Measurements from ENCODE around the gene TBX2.
A peak's percentile ranks its signal among the peaks of the same experiment; 100 is the strongest.

Gene TBX2

DNA sequence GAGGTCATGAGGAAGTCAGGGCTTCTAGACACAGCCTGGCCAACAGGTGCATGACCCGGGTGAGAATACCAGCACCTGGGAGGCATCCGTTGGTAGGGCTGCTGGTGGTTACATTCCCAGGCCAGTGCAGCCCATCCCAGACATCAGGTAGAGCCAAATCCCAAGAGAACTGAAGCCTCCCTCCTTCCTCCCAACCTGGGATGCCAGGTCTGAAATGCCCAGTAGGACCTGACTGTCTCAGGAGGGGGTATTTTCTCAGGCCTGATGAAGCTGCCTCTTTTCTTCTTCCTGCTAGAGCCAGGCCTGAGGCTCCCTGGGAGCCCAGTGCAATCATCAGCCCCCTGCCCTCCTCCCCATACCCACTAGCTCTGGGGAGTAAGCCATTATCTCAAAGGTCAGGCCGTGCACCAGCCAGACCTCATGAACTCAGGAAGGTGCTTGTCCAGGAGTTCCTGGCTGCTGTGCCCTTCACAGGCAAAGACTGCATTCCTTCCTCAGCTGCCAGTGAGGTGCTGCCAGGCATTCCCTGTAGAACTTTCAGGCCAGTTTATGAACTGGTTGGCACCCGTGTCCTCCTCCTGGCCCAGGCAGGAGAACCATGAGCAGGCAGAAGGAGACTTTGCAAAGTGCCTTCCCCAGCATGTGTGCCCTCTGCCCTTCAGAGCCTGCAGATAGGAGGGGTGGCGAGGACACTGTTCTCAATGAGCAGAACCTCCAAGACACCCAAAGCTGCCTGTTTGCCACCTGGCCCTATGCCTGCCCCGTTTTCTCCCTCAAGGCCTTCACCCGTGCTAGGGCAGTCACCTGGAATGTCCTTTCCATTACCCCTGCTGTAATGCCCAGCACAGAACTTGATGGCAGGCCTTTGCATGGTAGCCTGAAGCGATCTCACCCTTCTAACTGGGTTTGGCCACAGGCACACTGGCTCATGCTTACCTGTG lies 7.6 kb downstream of the TBX2 start:
- TF ChIP-seq Cebpa-rat (IDR thresholded peaks at IDR 0.05), result no peak
- Histone ChIP-seq H4K20me1 (peaks cover 79% of the 10 kb centered on the region), H3K9me3 (no peaks in the 10 kb centered on the region; the same call in 1 of the 2 replicates), H3K4me3 (no peak overlapping the region), H3K36me3 (no peaks in the 10 kb centered on the region), H3K4me2 (no peak overlapping the region), H3K27me3 (peaks cover 100% of the 10 kb centered on the region), H3K27ac (no peak overlapping the region), H3K9ac (no peak overlapping the region), H3K4me1 (peaks cover 54% of the 10 kb centered on the region)

DNA sequence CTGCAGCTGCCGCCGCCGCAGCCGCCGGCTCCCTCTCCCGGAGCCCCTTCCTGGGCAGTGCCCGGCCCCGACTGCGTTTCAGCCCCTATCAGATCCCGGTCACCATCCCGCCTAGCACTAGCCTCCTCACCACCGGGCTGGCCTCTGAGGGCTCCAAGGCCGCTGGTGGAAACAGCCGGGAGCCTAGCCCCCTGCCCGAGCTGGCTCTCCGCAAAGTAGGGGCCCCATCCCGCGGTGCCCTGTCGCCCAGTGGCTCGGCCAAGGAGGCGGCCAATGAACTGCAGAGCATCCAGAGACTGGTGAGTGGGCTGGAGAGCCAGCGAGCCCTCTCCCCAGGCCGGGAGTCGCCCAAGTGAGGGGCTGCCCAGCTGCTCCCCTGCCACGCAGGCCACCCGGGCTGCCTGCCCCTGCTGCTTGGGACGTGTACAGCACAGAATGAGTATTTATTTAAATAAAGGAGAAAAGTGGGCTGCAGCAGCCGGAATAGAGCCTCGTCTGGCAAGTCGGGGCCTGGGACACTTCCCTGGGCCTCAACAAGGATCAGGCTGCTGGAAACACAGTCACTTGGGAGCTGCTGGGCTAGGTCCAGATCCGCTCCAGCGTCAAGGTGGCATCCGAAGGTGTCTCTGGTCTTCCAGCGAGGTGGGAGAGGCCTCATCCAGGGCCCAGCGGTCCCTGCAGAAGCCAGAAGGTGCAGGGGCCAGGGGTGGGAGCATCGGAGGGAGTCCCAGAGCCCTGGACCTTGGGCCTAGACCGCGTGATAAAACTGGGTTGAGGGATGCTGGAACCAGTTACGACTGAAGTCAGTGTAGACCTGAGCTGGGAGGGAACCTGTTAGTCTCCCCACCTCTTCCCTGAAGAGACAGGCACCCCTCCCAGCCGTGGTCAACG lies 8.8 kb downstream of the TBX2 start:
- H3K4me1 ChIP-seq, result peaks cover 54% of the 10 kb centered on the region
- H3K27me3 ChIP-seq, result peaks cover 100% of the 10 kb centered on the region
- no peak for TF ChIP-seq Cebpa-rat (IDR thresholded peaks at IDR 0.05)
- H3K27ac ChIP-seq, result no peak overlapping the region
- H3K4me3 ChIP-seq, result peak overlapping the region; percentile 67
- peaks cover 67% of the 10 kb centered on the region for H4K20me1 ChIP-seq
- H3K9ac ChIP-seq, result no peak overlapping the region
- peak overlapping the region; percentile 97 for H3K4me2 ChIP-seq
- H3K9me3 ChIP-seq, result no peaks in the 10 kb centered on the region; the same call in 1 of the 2 replicates
- no peaks in the 10 kb centered on the region for H3K36me3 ChIP-seq

DNA sequence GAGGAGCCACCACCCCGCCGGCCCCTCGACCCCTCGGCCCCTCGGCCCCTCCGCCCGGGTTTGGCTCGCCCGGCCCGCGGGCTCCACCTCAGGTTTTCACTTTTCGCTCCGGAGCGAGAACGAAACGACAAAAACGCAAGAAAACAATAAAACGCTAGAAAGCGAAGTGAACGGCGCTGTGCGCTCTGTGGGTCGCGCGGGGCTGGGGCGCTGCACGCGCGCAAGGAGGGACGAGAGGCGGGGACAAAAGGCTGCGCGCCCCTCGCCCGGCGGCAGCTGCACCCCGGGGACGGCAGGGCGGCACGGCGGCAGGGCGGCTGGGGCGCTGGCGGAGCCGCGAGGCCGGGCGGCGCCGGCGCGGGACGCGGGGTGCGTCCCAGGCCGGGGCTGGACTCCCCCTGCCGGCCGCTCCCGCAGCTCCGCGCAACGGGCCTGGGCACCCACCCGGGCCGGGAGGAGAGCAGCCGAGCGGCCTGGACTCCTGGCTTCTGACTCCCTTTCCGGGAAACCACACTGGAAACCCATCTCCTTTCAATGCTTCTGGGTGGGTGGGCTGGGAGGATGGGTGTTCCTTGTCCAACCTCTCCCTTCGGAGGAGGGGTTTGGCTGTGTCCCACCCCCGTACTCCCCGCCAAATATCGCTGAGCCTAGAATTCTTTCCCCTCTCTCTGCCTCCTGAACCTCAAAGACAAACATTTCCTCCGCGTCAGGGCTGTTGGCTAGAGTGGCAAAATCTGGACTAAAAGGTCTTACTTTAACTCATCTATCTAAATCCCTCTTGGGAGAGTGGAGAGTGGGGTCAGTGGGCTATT lies 9.9 kb downstream of the TBX2 start:
- Histone ChIP-seq H3K27ac (no peak overlapping the region), H3K27me3 (peaks cover 94% of the 10 kb centered on the region), H3K4me1 (peaks cover 45% of the 10 kb centered on the region), H3K9ac (no peak overlapping the region), H4K20me1 (peaks cover 56% of the 10 kb centered on the region), H3K4me3 (peak overlapping the region; percentile 68), H3K4me2 (peak overlapping the region; percentile 97), H3K36me3 (no peaks in the 10 kb centered on the region), H3K9me3 (no peaks in the 10 kb centered on the region; the same call in 1 of the 2 replicates)
- TF ChIP-seq Cebpa-rat (IDR thresholded peaks at IDR 0.05), result no peak

- Histone ChIP-seq H3K27me3 (peaks cover 90% of the 10 kb centered on the region), H3K4me2 (peak overlapping the region; percentile 97), H3K9me3 (no peaks in the 10 kb centered on the region; the same call in 1 of the 2 replicates), H4K20me1 (peaks cover 47% of the 10 kb centered on the region), H3K4me3 (peak overlapping the region; percentile 68), H3K36me3 (no peaks in the 10 kb centered on the region), H3K27ac (no peak overlapping the region), H3K4me1 (peaks cover 36% of the 10 kb centered on the region), H3K9ac (no peak overlapping the region)
- TF ChIP-seq Cebpa-rat (IDR thresholded peaks at IDR 0.05), result no peak
These were observed 10.7 kb downstream of the TBX2 start for GRCh38 chr17:61410141-61411010.

DNA sequence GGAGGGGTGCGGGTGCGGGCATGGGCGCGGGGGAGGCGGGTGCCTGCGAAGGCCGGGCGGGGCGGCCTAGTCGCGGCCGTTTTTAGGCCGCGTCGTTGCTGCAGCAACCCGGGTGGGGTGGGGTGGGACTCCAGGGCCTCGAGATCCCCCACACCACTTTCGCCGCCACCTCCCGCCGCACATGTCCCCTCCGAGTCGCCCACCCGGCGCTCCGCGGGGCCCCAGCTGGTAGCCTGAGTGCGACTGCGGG lies 11.3 kb downstream of the TBX2 start:
- Histone ChIP-seq H4K20me1 (peaks cover 42% of the 10 kb centered on the region), H3K4me2 (peak overlapping the region; percentile 97), H3K27me3 (peaks cover 84% of the 10 kb centered on the region), H3K9me3 (no peaks in the 10 kb centered on the region; the same call in 1 of the 2 replicates), H3K9ac (0 out of 2 replicates have a peak overlapping the region, but pooled peaks have one; percentile 5), H3K4me3 (peak overlapping the region; percentile 68), H3K36me3 (no peaks in the 10 kb centered on the region), H3K4me1 (peaks cover 38% of the 10 kb centered on the region), H3K27ac (0 out of 2 replicates have a peak overlapping the region, but pooled peaks have one; percentile 0)
- no peak for TF ChIP-seq Cebpa-rat (IDR thresholded peaks at IDR 0.05)

GRCh38 chr17:61411261-61412142 lies 11.9 kb downstream of the TBX2 start:
- Histone ChIP-seq H4K20me1 (peaks cover 37% of the 10 kb centered on the region), H3K27ac (0 out of 2 replicates have a peak overlapping the region, but pooled peaks have one; percentile 0), H3K4me1 (peaks cover 43% of the 10 kb centered on the region), H3K27me3 (peaks cover 79% of the 10 kb centered on the region), H3K36me3 (no peaks in the 10 kb centered on the region), H3K9me3 (no peaks in the 10 kb centered on the region; the same call in 1 of the 2 replicates), H3K9ac (peak overlapping the region; percentile 36; the same call in 1 of the 2 replicates), H3K4me2 (peak overlapping the region; percentile 97), H3K4me3 (peak overlapping the region; percentile 68)
- TF ChIP-seq Cebpa-rat (IDR thresholded peaks at IDR 0.05), result no peak

GRCh38 chr17:61412143-61412859 lies 12.7 kb downstream of the TBX2 start:
- TF ChIP-seq Cebpa-rat (IDR thresholded peaks at IDR 0.05), result no peak
- H3K36me3 ChIP-seq, result no peaks in the 10 kb centered on the region
- H3K9ac ChIP-seq, result peak overlapping the region; percentile 36; the same call in 1 of the 2 replicates
- H3K27ac ChIP-seq, result no peak overlapping the region
- peaks cover 31% of the 10 kb centered on the region for H4K20me1 ChIP-seq
- peak overlapping the region; percentile 68 for H3K4me3 ChIP-seq
- H3K4me1 ChIP-seq, result peaks cover 48% of the 10 kb centered on the region
- peak overlapping the region; percentile 97 for H3K4me2 ChIP-seq
- H3K9me3 ChIP-seq, result no peaks in the 10 kb centered on the region; the same call in 1 of the 2 replicates
- H3K27me3 ChIP-seq, result peaks cover 71% of the 10 kb centered on the region

All from BLaER1 (cell line).